GM19099 (cell line): ENCODE data around the gene SLC1A3.

Experiments used
- POLR2A ChIP-seq: IDR thresholded peaks from 3 replicates; pipeline ENCODE4 v1.6.1; 2011; ENCODE audit warnings: low read depth; ENCODE audit not compliant: insufficient read length; ENCODE audit errors: extremely low read depth

The SLC1A3 gene

DNA sequence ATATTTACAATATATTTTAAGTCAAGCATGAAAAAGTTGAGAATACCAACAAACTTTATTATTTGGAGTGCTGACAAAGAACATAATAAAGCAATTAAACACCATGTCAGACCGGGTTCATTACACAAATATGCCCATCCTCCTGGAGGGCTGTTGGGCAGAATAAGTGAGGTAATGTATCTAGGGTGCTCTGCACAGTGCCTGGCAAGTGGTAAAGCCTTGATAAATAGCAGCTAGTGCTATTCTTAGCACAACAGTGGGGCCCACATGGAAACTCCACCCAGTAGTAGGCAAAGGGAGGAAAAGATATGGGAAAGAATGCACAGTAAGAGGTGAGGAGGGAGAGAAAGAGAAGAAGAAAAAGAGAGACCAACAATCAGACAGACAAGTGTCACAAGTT lies 97.7 kb downstream of the SLC1A3 start:
- TF ChIP-seq POLR2A, result no peak

- TF ChIP-seq POLR2A, result no peak
Observed at GRCh38 chr5:36705055-36705454, 98.6 kb downstream of the SLC1A3 start.

GRCh38 chr5:36706662-36707061 lies 100.3 kb downstream of the SLC1A3 start:
- TF ChIP-seq POLR2A, result no peak

DNA sequence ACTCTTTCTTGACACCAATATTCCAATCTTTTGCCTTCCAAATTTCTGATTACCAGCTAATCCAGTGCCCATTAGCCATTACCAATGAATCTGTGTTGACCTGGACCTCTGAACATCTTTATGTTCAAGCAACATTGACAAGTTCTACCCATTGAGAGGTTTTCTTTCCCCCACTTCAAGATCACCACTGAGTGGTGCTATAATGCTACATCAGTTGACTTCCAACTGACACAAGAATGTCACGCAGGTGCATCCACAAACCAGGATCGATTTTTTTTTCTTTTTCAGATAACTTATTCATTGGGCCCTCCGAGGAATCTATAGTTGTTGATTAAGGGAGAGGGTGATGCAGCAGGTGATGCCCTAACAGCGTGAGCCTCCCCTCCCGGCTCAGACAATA lies 102.6 kb downstream of the SLC1A3 start:
- TF ChIP-seq POLR2A, result no peak

- no peak for TF ChIP-seq POLR2A
Observed at GRCh38 chr5:36710039-36710438, 103.6 kb downstream of the SLC1A3 start.

DNA sequence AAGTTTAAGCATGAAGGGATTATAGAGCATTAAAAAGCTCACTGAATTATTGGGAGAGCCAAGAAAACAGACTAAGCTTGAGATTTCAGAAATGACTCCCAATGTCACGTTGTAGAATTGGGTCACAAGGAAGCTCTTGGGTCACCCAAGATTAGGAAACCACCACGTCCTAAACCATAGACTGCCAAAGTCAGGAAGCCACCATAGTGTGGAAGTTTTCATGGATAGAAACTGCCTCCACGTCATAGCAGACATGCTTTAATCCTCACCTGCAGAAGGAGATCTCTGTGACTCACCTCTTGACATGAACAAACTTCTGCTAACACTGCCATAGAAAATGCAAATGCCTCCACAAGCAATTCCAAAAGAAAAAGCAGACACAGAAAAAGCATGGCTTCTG lies 106.3 kb downstream of the SLC1A3 start:
- no peak for TF ChIP-seq POLR2A

DNA sequence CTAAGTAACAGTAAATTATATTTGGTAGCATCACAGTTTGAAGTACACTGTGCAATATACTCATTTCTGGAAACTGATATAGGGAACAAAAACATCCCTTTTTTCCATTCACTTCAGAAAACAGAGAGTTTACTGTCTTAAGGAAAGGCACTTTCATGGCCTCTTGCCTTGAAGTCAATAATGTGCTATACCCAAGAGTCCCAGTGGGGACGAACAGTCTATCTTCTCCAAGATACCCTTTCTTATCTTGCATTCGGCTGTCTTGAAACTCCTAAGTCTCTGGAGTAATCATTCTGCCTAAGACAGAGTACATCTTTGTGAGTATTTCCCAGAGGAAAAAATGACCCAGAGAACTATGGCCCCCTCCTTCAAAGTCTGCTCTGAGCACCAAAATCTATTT lies 107.1 kb downstream of the SLC1A3 start:
- no peak for TF ChIP-seq POLR2A

GRCh38 chr5:36717131-36717695 lies 110.8 kb downstream of the SLC1A3 start:
- no peak for TF ChIP-seq POLR2A

DNA sequence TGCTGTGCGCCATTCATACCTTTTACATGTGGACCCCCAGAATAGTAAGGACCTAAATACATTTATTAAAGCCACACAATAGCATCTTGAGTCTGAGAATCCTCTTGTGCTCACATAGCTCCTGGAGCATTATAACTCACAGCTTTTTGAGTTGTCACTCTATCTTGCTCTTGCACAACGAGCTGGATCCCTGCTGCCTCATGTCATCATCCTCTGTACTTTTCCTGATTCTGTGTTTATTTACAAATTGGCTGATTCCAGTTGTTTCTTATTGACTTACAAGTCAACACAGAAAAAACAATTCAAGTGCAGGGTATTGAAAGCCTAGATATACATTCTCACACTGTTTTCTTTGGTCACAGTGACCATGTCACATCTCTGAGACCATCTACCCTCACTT lies 112.9 kb downstream of the SLC1A3 start:
- no peak for TF ChIP-seq POLR2A

DNA sequence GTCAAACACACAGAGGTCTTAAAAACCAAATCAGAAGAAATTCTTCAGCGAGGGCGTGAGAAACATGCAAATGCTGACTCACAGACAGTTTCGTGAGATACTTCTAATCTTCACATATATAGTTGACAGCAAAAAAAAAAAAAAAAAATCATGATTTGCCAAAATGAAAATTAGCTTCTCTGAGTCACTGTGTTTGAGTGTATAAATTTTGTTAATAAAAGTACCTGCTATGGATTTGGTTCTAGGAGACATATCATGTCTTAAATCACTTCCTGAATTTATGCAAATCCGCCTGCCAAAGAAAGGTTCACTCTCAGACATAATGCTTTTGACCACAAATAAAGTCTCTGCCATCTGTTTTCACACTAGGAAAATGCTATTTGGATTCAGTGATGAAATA lies 114.3 kb downstream of the SLC1A3 start:
- TF ChIP-seq POLR2A, result no peak

DNA sequence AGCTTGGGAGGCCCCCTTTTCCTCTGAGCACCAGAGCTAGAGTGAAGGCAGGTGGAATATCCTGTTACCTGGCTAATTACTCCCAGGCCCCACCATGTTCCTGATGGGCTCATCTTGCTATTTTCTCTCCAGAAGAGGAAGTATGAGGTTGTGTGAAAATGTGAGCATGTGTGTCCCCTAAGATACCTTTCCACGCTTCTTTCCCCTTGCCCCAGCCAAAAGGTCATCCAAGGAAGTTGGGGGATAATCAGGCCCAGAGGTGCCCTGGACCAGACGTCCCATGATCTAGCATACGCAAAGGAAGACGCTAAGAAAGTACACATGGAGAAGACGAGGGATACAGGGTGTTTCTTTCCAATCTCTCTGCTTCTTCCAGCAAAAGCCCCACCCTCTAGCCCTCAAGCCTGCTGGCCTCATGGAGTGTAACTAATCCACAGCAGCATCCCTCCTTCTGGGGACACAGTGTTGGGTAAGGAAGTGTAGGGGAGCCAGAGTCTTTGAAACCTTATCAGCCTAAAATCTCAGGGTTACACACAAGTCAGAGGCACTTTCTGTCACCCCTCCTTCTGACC lies 115.3 kb downstream of the SLC1A3 start:
- TF ChIP-seq POLR2A, result no peak

- TF ChIP-seq POLR2A, result no peak
Observed at GRCh38 chr5:36722900-36723299, 116.5 kb downstream of the SLC1A3 start.

DNA sequence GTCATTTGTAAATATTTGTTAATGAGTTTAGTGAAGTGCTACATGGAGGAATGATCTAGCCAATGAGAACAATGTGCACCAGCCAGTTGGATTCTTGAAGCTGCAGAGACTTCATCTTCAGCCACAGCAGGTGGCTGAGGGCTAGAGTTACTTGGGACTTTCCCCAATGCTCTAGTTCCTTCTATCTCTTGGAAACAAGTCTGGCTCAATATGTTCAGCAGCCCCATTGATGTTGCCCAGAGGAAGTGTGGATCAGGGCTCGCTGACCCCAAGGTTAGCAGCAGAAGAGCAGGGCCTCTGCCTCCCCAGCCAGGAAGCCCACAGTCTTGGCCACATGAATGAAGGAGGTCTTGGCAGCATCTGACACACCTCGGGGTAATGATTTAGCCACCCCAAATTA lies 117.5 kb downstream of the SLC1A3 start:
- peak; percentile 62 for TF ChIP-seq POLR2A

- TF ChIP-seq POLR2A, result peak; percentile 80
Observed at GRCh38 chr5:36724467-36725332, 118.3 kb downstream of the SLC1A3 start.

DNA sequence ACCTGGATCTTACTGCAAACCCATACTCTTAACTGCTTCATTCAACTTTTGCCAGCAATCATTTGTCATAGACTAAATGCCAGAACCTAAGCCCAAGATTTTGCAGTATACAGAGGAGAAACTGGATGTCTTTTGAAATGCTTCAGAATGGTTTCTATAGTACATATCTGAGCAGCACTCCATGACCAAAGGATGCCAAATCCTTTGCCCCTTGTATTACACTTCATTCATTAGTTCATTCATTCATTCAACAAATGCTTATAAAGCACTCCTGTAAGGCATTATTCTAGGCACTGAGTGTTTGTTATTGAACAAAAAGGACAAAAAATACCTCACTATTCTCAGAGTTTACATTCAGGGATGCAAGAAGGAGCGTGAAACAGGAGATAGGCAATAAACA lies 119.9 kb downstream of the SLC1A3 start:
- TF ChIP-seq POLR2A, result no peak

DNA sequence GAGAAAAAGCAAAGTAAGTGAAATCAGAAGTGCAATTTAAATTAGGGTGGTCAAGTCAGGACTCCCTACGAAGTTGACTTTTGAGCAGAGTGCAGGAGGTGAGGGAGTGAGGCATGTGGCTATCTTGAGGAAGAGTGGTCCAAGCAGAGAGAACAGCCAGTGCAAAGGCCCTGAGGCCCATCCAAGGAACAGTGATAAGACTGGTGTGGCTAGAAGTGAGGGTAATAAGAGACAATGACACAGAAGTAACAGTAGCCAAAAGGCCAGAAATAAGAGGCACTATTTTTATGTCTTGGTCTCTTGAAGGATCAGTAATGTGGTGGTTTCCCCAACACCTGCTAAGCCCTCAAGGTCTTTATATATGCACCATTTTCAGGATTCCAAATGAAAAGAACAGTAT lies 120.4 kb downstream of the SLC1A3 start:
- TF ChIP-seq POLR2A, result no peak

DNA sequence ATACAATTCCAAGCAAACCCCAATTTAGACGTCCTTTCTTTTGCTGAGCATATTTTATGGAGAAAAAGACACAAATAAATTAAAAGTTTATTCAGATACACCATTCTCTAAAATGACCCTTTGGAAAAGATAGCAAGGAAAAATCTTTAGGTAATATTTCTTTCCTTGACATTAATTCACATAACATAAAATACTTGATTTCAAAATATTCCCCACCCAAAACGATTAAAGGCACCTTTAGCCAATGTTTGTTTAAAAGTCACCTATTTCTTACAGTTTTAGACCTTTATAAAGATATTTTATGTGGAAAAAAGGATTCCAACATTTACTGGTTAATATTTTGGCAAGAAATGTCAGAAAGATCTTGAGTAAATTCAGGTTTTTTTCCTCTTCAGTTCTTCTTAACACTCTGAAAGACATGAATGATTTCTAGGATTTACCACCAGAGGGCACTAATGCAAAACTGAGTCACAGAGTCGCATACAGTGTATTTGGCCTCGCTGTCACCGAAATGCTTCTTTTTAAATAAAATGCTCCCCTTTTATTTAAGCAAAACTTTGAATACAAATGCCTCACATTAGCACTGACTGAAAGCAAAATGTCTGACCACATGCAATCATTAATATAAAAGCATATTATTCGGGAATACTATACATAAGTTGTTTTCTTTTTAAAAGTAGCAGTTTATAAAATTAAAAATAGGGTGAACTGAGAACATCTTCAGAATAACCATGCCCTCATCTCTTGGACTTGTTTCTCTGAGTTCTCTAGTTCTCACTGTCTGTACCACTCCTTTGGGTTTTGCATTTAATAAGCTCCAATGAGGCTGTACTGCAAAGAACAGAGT lies 122.5 kb downstream of the SLC1A3 start:
- TF ChIP-seq POLR2A, result no peak
